ELF-1 (cell line): Measurements from ENCODE around the gene PBX1.
A peak's percentile ranks its signal among the peaks of the same experiment; 100 is the strongest.

Experiments
- DNase-seq: peaks from one replicate; pipeline ENCODE4 v3.0.0-alpha.2; 2016; ENCODE audit warnings: low read depth, low spot score

The PBX1 gene

GRCh38 chr1:164617377-164618201, 58.6 kb downstream of the PBX1 start:
- peak; percentile 75 for DNase-seq

DNA sequence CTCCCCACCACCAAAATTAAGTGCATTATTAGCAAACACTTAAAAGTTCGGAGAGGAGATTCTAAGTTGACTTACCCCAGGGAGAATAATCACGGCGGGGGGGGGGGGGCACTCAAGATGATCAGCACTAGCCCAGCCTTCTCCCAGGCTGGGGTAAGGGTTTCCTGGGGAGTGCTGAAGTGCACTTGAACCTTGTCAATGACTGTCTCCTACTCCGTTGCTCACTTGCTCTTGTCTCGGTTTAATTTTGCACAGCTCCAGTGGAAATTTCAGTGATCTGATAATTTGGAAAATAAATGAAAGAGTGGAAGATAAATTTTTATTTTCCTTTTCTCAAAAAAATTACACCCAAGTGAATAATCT, 59.2 kb downstream of the PBX1 start:
- no peak for DNase-seq

GRCh38 chr1:164619006-164619784, 60.2 kb downstream of the PBX1 start:
- DNase-seq = no peak

- no peak for DNase-seq
Observed at GRCh38 chr1:164622068-164622845, 63.3 kb downstream of the PBX1 start.

GRCh38 chr1:164623805-164624204, 64.8 kb downstream of the PBX1 start:
- no peak for DNase-seq

GRCh38 chr1:164624400-164624799, 65.4 kb downstream of the PBX1 start:
- no peak for DNase-seq

GRCh38 chr1:164625004-164625617, 66.1 kb downstream of the PBX1 start:
- DNase-seq = no peak

DNA sequence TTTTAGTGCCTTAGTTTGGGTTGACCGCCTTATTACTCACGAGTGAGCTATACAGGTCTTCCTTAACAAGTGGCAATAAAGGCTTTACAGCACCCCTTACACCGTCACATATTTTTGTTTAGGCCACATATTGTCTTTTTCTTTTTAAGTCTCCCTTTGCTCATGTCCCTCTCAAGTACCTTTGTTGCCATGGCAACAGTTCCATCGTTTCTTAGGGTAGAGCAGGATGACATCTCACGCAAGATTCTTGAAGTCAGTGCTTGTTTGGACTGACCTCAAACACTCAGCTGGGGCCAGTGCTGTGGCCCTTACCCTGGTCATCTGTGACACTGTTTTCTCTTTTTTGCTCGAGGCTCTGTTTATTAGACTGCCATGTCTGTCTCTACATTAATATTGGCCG, 69.8 kb downstream of the PBX1 start:
- no peak for DNase-seq

- DNase-seq = no peak
Observed at GRCh38 chr1:164629971-164630370, 71.0 kb downstream of the PBX1 start.

- DNase-seq = no peak
Observed at GRCh38 chr1:164630626-164631396, 71.8 kb downstream of the PBX1 start.

DNA sequence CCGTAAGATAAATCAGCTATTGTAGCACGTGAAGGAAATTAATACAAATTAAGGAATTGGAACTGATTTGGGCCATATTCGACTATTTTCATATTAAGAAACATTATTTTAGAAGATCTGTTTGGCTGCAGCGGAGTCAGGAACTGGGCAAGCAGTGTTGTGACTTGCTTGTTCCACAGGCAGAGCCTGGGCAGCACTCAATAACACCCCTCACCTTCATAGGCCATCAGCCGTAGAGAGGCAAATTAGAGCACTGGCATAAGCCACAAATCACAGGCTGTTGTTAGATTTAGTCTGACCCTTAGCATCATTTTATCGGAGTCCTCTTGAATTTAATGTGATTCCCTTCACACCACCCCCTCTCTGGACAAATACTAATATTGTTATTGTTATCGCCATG, 72.8 kb downstream of the PBX1 start:
- DNase-seq = no peak

DNA sequence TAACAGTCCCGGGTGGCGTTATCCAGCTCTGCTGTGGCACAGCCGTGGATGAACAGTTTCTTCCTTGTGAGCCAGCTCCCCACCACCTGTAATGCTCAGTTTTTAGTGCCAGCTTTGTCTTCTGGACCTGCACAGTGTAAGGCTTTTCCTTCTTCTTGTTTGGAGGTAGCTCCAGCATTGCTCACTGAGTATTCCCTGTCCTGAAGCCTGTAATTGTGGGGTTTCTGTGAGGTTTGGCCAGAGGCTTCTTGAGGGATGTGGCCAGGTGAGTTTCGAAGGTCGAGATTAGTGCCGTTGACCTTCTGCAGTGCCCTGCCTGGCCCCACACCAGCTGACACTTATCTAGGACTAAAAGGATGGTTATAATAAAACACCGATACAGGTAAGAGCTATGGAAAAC, 75.0 kb downstream of the PBX1 start:
- DNase-seq = no peak

DNA sequence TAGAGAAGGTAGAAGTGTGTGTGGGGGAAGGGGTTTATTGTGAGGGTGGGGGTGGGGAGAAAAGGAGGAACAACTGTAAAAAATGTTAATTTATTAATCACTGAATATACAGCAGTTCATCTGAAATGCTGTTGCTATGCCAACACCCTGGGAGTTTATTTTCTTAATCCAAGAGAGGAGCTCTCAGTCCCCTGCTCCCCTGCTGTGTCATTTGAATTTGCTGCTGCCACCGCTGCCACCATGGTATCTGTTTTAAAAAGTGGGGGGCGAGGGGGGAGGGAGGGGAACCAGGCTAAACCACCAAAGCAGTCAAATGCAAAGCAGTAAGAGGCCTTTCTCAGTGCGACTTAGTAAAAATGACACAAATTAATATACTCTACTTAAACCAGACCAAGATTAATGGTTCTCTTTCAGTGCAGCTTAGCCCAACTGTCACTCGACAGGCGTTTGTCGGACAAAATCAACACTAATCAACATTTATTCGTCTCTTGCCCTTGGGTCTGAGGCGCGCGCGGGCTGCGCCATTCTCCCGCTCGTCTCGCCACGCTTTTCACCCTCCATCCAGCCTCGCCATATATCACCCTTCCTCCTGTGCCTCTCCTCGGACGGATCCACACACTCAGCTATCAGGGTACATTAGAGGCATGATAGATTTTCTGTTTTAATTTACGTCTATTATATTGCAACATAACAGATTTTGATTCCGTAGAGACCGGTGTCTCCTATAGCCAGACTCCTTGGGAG, 76.2 kb downstream of the PBX1 start:
- no peak for DNase-seq

DNA sequence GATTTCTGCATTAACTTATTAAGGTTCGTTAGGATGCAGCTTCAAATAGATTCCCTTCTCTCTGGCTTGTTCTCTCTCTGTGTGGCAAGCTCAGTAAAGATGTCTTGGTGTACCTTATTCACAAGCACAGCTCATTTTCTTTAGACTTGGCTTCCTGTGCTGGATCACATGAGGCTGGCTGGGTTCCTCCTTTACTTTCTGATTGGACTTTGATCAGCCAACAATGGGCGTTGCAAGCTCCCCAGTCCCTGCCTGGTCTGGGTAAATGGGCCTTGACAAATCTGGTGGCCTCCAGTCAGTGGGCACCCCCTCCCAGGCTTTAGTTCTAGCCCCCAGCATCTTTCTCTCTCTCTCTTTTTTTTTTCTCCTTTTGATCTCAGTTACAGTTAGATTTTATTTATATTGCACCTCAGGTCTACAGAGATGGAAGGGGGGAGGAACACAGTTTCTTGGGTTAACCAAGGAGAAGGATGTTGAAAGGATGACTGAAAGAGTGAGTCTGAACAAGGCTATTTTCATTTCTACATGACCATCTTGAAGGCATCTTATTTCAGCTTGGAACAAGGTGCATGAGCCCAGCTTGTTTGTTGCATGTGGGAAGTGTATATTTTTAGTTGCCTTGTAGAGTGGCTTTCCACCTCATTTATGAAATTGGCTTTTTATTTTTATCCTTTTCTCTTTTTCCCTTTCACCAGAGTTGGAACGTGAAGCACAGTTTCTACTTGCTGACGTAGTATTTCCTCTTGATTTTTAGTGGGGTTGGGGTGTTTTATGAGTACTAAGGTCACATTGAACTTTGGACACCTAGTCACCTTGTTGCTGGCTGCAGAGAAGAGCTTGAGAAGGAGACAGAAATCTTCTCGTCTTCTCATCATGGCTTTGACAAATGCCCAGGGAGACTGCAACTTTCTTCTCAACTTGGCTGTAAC, 77.1 kb downstream of the PBX1 start:
- DNase-seq = no peak

GRCh38 chr1:164636757-164637156, 77.8 kb downstream of the PBX1 start:
- no peak for DNase-seq

GRCh38 chr1:164637461-164638375, 78.7 kb downstream of the PBX1 start:
- DNase-seq = no peak

DNA sequence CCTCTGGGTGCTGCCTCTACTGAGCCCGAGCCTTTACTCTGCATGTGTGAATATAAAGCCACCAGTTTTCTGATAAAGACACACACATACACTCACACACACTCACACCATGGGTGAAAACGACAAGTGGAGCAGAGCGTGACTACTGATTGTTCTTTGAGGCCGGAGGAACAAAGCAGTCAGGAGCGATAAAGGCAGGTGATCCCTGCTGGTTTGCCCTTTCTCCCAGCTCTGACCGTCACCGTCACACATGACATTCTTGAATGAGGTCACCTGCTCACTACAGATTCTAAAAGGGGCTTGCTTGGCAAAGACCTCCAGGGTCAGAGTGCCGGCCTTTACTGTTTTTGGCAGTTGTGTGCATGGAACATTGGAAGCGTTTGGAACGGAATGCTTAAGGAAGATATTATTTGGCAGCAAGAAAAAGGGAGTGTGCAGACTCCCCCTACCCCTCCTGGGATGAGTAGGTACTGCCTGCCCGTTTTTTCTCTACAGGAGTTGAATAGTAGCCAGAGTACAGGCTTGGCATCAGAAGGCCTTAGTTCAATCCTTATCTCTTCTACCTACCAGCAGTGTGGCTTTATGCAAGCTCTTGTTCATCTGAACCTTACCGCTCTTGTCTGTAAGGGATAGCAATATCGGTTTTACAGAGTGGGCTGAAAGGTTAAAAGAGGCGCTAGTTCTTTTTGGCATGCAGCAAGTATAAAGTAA, 79.7 kb downstream of the PBX1 start:
- no peak for DNase-seq
